Amniotic epithelial cell (primary cell): ENCODE results near the gene FADS6.

Experiments
- DNase-seq: peaks from one replicate; pipeline ENCODE4 v3.0.0-alpha.2; 2010; ENCODE audit warnings: low read depth

Gene FADS6

DNA sequence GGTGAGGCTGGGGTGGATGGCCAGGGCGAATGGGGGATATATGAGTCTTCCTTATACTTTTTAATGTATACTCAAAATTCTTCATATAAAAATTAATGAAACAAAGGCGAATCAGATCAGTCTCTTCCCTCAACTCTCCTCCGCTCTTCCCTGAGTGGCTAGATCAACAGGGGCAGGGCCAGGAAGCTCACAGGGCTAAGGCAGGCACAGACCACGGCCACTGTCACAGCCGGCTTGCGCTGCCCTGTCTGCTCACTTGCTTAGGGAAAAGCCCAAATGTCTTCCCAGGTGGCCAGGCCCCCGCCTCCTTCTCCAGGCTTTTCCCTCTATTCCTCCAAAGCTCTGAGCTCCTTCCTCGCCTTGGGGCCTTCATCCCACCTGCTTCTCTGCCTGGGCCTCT is 39.8 kb downstream of the FADS6 start:
- DNase-seq: no peak

DNA sequence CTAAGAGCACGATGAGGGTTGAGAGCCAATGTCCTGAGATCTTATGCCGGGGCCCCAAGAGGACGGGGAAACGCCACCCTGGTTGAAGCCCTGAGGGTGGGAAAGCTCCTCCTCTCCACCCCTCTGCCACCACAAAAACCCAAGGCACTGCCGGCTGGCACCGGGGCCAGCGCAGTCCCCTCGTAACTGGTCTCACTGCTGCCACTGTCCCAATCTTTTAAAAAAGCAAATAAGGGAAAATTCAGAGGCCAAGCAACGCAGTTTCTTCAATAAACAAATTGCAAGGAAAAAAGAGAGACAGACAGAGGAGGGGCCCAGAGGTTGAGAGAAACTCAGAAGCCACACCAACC is 40.4 kb downstream of the FADS6 start:
- DNase-seq: no peak

DNA sequence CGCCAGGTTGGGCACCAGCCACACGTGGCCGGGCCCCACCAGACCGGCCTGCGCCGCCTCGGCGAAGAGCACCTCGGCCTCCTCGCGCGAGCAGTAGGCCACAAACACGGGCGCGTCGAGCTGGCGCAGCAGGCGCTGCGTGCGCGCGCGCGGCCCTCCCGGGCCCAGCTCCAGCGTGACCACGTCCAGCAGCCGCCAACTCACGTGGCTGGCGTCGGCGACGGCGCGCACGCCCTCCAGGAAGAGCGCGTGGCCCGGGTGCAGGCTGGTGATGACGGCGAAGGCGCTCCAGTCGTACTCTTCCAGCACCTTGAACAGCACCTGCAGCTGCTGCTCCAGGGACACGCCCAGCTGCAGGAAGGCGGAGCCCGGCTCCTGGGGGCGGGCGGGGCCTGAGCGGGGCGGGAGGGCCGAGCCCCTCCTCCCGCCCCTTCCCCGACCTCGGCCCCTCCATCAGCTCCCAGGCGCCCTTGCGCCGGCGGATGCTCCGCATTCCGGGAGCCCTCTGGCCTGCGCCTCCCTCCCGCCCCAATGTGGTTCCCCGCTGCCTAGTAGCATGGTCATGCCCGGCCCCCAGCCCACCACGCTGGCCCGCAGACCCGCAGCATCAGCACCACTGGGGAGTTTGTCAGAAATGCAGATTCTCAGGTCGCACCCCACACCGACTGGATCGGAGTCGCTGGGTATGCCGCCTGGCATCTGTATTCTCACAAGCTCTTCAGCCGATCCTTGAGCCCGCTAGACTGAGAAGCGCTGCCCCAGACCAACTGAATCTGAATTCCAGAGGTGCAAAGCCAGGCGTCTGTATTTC is 41.0 kb downstream of the FADS6 start:
- peak; percentile 27 for DNase-seq

DNA sequence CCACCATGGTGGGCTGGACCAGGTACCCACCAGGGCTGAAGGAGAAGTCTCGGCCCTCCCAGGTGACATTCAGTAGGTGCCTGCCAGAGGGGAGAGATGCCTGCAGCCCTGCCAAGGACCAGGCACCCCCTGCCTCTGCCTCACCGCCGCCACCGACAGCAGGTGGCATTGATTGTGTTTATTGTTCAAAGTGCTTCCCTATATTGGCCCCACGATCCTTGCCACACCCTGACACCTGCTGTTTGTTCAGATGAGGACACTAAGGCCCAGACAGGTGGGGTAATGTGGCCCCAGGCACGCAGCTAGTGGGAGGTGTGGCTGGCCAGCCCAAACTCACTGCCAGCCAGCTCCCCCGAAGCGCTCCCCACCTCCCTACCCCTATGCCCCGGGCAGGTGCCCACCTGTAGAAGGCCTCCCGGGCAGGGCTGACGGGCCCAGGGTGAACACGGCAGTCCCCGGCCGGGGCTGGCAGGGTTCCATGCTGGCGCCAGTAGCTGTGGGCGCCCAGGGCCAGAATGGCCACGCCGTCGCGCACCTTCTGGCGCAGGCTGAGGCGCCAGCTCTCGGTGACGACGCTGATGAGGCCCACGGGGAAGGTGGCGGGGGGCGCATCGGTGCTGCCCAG is 41.7 kb downstream of the FADS6 start:
- no peak for DNase-seq

DNA sequence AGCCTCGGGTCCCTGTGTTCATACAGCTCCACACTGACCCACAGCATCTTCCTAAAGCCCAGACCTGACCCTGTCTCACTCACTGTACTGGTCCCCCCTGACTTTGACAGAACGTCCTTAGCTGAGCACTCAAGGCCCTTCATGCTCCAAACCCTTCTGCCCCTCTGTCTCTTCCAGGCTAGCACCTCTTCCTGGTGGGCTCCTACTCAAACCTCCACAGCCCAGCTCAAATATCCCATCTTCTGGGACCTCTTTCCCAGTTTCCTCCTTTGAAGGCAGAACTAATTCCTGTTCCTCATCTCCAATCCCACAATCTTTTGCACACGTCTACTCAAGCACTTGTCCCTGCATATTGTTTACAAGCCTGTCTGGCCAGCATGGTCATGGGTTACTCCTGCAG is 42.5 kb downstream of the FADS6 start:
- no peak for DNase-seq

DNA sequence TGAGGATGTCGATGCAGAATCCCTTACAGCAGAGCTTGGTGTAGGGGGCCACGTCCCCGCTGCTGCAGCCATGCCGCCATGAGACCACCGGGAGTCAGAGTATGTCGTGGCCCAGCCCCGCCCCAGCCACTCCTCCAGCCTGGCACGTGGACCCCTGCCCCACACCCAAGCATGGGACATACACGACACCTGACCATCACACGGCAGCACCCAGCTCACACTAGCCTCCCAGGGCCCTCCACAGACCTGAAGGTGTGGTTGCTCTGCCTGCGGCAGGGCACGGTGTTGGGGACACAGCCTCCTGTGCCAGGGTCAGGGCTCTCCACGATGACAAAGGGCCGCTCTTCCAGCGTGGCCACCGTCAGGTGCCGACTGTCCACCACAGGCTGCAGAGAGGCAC is 43.1 kb downstream of the FADS6 start:
- no peak for DNase-seq

DNA sequence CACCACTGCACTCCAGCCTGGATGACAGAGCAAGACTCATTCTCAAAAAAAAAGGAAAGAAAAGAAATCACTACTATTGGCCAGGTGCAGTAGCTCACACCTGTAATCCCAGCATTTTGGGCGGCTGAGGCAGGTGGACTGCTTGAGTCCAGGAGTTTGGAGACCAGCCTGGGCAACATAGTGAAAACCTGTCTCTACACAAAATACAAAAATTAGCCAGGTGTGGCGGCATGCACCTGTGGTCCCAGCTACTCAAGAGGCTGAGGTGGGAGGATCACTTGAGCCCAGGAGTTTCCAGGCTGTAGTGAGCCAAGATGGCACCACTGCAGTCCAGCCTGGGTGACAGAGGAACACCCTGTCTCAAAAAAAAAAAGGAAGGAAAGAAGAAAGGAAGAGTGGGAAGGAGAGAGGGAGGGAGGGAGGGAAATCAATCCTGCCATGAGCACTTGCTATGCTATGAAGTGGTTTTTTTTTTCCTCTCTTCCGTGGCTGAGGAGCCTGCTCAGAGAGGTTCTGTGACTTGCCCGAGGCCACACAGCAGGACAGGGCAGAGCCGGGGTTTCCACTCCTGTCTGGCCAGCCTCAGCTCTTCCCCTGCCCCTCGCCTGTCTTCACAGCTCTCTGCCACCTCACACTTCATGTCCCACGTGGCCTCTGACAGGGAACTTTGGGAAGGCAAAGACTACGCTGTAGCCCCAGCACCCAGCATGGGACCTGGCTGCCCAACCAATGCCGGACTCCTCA is 44.6 kb downstream of the FADS6 start:
- DNase-seq: no peak

DNA sequence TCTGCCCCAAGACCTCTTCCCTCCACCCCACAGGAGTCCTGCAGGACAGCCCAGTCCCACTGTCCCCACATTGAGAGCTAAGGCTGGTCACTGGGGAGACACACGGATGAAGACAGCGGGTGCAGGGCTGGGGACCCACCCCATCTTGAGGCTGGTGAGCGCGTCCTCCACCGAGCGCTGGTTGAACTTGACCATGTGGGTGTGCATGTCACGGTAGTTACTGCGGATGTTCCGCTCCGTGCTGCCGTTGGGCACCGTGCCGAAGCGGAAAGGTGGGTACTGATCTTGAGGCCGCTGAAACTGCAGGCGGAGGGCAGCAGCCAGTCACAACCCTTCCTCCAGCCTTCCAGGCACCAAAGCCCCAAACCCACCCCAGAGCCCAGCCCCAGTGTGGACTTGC is 46.8 kb downstream of the FADS6 start:
- DNase-seq: no peak

DNA sequence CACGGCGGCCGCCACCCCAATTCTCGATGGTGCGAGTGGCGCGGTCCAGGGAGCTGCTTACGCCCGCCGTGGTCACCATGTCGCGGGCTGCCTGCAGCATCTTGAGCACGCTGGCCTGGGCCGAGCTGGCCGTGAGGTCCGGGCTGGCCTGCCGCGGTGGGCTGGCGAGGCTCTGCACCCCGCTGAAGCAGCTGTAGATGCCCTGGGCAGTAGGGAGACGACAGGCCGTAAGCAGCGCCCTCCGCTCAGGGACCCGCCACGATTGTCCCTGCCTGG is 50.1 kb downstream of the FADS6 start:
- DNase-seq: no peak

DNA sequence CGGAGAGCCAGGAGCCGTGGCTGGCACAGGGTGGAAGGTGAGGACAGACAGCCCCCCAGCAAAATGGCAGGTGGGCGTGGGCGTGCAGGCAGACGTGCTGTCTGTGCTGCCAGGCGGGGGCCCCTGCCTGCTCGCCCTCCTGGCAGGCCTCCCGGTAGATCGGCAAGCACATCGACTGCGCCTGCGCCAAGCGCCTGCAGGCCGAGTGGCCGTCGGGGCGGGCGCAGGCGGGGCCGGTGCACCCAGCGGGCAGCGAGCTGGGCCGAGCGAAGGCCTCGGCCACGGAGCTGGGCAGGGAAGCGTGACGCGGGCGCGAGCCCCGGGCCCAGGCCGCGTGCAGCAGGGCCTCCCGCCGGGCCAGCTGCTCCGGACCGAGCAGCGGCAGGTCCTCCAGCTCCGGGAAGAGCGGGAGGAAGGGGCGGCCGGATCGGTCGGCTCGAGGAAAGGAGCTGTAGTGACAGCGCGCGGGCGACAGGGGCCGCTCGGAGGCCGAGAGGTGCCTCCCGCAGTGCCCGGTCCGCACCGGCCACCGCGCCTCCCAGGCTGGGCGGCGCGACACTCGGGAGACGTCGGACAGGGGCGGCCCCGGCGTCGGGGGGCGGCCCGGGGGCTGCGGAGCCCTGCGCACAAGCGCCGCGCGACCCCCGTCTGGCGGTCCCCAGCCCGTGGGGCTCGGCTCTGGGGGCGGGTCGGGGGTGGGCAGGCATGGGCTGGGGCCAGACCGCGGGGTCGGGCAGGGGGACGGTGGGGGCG is 50.7 kb downstream of the FADS6 start:
- peak; percentile 43 for DNase-seq

DNA sequence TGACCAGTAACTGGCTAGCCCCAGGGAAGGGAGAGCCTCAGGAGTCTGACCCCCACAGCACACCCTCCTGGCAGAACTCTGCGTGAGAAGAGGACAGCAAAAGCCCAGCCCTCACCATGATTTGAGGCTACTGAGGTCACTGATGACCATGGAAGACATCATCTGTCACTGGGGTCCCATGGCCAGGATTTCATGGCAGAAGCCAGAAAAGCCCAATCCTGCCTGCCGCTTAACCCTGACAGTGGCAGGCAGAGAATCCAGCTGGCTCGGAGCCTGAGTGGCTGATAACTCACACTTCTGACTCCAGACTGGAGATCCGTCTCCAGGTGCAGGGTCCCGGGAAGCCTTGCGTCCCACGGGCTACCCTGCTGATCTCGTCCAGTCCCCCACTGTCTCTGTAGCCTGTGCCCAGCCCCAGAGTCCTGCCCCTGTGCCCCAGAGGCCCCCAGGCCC is 51.3 kb downstream of the FADS6 start:
- DNase-seq: no peak

DNA sequence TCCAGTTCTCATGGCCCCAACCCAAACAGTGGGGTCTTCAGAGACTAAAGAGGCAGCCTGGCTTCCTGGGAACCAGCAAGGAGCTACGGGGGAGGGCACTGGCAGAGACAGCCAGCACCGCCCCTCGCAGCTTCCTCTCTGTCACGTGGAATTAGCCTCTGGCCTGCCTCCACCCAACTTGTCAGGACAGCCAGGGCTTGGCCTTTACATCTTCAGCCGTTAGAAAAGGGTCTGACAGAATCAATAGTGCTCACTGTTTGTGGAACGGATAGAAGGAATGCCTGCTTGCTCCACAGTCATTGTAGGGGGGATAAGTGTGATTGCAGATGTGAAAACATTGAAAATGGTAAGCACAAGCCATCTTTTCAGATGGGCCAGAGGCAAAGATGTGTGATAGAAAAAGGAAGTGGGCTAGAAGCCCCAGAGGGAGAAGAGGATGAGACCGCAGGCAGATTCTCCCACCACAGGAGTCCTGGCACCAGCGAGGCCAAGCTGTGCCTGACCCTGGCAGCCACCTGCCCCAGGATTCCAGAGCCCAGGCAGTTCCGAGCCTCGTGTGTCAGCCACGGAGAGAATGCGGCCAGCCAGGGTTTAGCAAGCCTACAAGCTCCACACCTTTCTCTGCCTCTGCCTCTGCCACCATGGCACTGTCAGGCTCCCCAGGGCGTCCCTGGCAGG is 52.3 kb downstream of the FADS6 start:
- peak; percentile 21 for DNase-seq

DNA sequence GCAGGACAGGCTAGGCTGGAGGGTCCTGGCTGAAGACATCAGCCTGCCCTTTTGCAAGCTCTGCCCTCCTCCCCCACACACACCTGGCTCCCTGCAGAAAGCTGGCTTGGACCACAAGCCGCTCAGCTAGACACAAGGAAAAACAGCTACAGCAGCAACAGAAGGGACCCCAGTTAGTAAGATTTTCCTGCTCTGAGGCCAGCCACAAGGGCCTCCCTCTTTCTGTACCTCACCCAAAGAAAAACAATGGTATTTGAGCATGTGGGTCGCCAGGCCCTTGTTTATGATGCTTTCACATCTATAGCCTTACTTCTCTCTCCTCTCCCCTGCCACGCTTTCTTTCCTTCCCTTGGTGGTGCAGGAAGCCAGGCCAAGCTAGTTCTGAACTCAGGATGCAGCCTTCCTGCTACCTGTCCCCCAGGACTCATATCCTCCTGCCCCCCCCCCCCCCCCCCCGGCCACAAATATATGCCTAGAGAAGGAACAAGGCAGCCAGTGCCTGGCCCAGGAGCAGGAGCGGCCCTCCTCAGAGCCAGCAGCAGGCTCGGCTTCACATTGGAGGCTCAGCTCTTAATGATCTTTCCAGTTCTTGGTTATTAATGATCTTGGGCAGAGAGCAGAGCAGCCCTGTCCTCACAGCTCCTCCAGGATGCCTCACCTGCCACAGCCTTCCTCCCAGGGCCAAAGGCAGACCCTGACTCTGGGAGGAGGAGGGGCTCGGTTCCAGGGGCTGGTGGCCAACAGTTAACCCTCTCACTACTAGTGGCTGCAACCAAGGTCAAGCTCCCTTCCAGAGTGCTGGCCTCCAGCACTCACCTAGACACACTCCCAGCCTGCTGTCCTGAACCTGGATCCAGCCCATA is 53.2 kb downstream of the FADS6 start:
- no peak for DNase-seq

DNA sequence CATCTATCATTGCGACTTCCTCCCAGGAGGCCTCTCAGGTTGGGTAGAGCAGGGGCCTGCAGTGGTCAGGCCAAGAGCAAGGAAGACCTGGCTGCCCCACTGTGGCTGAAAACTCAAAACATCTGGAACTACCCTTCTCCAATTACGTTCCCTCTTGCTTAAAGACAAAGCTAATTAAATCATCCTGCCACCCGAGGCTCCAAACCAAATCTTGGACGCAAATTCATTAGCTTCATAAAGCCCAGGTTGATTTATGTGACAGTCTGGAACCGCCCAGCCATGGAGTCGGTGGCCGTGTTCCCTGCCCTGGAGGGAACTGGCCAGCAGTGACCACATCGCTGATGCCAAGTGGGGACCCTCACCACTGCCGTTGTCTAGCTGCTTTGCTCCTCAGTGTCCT is 55.2 kb downstream of the FADS6 start:
- no peak for DNase-seq

DNA sequence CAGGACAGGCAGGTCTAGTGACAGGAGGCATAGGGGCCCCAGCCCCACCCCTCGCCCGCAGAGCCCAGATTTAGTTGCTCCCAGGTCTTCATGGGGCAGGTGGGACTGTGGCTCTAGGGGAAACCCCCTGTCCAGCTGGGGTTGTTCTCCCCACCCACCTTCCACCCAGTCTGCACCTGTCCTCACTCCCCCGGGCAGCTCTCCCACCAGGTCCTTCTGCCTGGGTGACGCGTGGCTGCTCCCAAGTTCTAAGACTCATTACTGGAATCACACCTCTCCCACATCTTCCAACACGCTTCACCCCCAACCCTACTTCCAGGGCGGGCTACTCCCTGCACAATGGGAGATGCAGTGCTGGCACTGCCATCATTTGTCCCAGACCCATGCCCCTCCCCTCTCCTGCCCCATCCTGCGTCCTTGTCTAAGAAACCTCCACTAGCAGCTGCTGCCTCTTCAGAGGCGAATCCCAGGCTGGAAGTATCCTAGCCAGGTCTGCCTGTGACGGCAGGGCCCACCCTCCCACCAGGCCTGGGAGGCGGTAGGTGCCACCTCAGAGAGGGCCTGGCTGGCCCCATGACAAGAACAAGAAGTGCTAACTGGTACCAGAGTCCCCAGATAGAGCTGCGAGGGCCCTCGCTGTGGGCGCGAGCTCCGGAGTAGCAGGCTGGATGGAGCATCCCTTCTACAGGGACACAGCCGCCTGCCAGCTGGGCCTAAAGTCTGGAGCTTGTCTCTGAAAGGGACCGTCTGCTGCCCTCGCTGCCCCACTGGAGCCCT is 56.6 kb downstream of the FADS6 start:
- no peak for DNase-seq

DNA sequence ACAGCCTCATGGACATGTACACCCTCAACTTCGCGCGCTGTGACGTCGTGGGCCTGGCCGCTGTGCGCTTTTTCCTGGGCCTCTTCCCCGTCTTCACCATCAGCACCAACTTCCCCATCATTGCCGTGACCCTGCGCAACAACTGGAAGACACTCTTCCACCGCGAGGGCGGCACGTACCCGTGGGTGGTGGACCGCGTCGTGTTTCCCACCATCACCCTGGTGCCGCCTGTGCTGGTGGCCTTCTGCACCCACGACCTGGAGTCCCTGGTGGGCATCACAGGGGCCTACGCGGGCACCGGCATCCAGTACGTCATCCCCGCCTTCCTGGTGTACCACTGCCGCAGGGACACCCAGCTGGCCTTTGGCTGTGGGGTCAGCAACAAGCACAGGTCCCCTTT is 57.2 kb downstream of the FADS6 start:
- no peak for DNase-seq

DNA sequence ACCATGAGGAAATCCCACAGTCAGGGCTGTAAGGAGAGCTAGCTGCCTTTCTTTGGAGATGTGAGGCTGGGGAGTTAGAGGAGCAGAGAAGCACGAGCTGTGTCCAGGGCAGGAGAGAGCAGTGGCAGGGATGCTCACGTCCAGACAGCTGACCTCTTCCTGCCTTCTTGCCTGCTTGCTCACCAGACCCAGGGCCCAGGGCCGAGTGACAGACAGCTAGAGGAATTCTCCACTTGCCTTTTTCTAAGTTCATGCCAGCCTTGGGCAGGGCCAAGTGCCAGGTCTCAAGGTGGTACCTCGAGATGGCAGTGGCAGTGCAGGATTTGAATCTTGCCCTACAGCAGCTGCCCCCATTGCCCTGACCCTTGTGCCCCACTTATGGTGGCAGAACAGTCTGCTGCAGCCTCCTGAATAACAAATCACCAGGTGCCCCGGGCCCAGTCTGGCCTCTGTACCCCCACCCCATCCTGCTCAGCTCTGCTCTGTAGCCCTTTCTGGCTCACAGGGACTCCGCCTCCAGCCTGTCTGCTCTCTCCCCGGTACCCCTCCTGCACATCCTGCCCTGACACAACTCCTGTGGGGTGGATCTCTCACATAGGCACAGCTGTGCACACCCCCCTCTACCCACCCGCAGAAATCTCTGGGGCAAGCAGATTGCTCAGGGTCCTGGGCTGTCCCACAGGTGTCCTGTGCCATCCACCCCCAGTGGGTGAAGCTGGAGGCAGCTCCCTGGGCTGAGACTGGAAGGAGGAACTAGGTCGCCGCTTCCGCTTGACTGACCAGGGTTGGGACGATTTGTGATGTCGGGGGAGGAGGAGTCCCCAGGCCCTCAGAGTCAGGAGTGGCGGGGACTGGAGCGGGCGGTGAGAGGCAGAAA is 59.7 kb downstream of the FADS6 start:
- peak; percentile 22 for DNase-seq

DNA sequence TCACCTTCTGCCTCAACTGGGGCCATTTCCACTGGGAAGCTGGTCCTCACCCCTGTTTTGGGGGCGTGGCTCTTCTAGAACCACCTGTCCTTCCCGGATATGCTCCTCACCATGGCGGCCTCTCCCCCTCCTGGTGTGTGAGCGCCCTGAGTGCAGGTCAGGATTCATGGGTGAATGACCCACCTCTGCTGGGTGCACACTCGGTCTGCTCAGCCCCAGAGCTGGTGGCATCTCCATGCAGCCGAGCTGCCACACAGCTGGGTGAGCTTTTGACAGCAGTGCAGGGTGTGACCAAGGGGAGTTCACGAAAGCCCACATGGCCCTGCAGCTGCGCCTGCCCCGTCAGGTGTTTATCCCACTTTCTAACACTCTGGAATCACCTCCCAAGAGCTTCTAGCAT is 61.0 kb downstream of the FADS6 start:
- no peak for DNase-seq

DNA sequence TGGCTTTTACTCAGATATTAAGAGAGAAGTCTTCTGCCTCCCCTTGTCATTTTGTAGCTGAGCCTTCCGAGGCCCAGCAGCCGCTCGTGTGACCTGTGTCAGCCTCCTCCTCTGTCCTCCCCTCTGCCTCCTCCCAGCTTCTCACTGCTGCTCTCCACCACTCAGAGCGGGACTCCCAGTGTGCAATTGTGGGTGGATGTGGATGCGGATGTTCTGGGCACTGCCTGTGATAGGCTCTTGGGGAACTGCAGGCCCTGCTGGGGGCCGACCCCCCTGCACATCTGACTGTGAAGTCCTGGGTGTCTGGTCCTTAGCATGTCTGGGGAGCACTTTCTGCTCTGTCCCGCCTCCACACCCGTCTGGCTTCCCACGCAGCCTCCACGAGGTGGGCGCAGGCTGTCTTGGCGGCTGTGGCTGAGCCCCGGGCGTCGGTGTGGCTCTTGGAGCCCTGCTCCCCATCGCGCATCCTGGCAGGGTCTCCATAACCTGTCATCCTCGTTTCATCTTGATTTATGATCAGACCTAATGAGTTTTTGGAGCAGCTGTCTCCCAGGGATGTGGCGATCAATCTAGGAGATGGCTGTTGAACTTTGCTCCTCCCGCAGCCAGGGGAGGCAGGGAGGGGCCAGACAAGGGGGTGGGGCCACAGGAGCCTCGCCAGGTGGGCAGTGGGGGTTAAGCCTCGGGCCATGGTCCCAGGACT is 61.8 kb downstream of the FADS6 start:
- DNase-seq: no peak
